Cardiac muscle cell (in vitro differentiated cells and primary cell): ENCODE data around the gene ZSCAN22. TPM values are rescaled to one million over a fixed set of nuclear protein-coding genes. Genes with fewer than 3 reads are reported as not detected.

Experiments used
- DNase-seq, 2 donors: peaks; one replicate each; pipeline versions ENCODE4 v3.0.0 to v3.0.0-alpha.2; 2010 to 2017; ENCODE audit warnings: low read depth in 1 of 2, low spot score in 1 of 2
- H3K27ac ChIP-seq: fragments of 200-600 bp; sonication (generic); 2 replicates; pipeline ENCODE4 v1.5.1; 2016
- H3K27me3 ChIP-seq: fragments of 200-600 bp; sonication (generic); 2 replicates; pipeline ENCODE4 v1.6.0; 2016; ENCODE audit warnings: control low read depth
- H3K36me3 ChIP-seq: fragments of 200-600 bp; sonication (generic); 2 replicates; pipeline ENCODE4 v1.5.1; 2016; ENCODE audit warnings: control low read depth
- H3K4me1 ChIP-seq: fragments of 200-600 bp; sonication (generic); 2 replicates; pipeline ENCODE4 v1.8.1; 2017; ENCODE audit warnings: low read depth, mild to moderate bottlenecking, mixed run types
- H3K4me3 ChIP-seq: fragments of 200-600 bp; sonication (generic); 2 replicates; pipeline ENCODE4 v1.5.1; 2016; ENCODE audit warnings: mild to moderate bottlenecking
- H3K9me3 ChIP-seq: fragments of 200-600 bp; sonication (generic); 2 replicates; pipeline ENCODE4 v1.5.1; 2017; ENCODE audit warnings: low read depth, mild to moderate bottlenecking, control low read depth
- polyA plus RNA-seq: library from polyadenylated mRNA; unstranded; fragments of >200 nt; fragmentation: Nextera tagmentation; extraction: Ambion mirVana; gene quantifications from 2 replicates; pipeline ENCODE4 v1.2.1, GENCODE V29; 2016
- total RNA-seq: library from RNA; depleted of rRNA; stranded (reverse); fragments of >200 nt; gene quantifications from 2 replicates; pipeline ENCODE4 v1.2.3, GENCODE V29; 2016
- TF ChIP-seq, protein P1 (sequence below): IDR thresholded peaks from 2 replicates; pipeline ENCODE4 v1.5.1; 2012; ENCODE audit warnings: low read depth, mild to moderate bottlenecking, low read length

Gene ZSCAN22
- total and polyA plus RNA-seq, 2 experiments from 2014 or later = 2.5 to 4.2 TPM

DNA sequence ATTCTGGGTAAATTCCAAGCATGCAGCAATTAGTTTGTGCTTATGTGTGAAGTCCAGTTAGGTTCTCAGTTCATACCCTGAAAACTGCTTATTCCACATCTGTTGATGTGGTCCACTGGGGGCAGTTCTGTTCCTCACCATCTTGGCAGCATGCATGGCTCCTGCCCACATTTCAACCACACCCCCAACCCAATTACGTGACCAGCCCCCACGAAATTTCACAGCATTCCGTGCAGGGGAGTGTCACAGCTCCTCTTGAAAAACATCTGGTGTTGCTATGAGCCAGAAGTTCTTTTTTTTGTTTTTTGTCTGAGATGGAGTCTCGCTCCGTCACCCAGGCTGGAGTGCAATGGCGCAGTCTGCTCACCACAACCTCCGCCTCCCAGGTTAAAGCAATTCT, 30.7 kb upstream of the ZSCAN22 start:
- H3K27me3 ChIP-seq = no peaks in the 10 kb centered on the region
- H3K36me3 ChIP-seq = peaks cover 51% of the 10 kb centered on the region
- H3K4me1 ChIP-seq = no peaks in the 10 kb centered on the region
- H3K4me3 ChIP-seq = no peak overlapping the region
- peak in 1 of 2 donors; percentile 5 for DNase-seq
- H3K27ac ChIP-seq = no peak overlapping the region
- TF ChIP-seq, protein P1, sequence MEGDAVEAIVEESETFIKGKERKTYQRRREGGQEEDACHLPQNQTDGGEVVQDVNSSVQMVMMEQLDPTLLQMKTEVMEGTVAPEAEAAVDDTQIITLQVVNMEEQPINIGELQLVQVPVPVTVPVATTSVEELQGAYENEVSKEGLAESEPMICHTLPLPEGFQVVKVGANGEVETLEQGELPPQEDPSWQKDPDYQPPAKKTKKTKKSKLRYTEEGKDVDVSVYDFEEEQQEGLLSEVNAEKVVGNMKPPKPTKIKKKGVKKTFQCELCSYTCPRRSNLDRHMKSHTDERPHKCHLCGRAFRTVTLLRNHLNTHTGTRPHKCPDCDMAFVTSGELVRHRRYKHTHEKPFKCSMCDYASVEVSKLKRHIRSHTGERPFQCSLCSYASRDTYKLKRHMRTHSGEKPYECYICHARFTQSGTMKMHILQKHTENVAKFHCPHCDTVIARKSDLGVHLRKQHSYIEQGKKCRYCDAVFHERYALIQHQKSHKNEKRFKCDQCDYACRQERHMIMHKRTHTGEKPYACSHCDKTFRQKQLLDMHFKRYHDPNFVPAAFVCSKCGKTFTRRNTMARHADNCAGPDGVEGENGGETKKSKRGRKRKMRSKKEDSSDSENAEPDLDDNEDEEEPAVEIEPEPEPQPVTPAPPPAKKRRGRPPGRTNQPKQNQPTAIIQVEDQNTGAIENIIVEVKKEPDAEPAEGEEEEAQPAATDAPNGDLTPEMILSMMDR = no peak
- H3K9me3 ChIP-seq = no peaks in the 10 kb centered on the region

DNA sequence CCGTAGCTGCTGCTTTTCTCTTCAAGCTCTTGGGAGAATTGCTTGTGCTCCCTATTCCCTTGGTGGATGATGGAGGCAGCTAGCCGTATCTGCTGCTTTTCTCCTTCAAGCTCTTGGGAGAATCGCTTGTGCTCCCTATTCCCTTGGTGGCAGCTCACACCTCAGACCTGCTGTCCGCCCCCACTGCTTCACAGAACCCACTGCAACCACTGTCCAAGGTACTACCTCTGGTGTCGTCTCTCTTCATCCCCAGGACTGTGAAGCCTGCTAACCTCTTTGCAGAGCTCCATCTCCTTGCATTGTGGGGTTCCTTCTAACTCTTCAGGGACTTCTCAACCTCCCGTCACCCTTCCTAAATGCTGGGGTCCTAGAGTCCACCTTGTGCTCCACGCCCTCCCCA, 26.2 kb upstream of the ZSCAN22 start:
- H3K9me3 ChIP-seq = no peaks in the 10 kb centered on the region
- H3K27ac ChIP-seq = no peak overlapping the region
- no peaks in the 10 kb centered on the region for H3K27me3 ChIP-seq
- no peak overlapping the region for H3K4me3 ChIP-seq
- TF ChIP-seq, protein P1 = no peak
- H3K36me3 ChIP-seq = peaks cover 20% of the 10 kb centered on the region
- no peaks in the 10 kb centered on the region for H3K4me1 ChIP-seq
- DNase-seq = no peak

DNA sequence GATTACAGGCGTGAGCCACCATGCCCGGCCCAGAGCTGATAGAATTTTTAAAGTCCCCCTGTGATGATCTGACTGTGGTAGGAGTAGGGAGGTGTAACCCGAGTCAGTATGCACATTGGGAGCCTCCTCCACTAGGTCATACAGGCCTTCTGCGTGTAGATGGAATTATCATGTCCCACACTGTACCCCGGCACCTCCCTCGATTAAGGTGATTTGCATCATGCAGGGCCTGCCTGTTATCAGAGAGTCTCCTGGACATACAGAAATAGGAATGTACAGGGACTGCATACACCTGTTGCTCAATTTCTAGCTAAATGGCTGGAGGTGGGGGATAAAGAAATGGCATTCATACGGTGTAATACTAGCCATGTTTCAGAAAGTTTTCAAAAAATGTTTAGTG, 22.5 kb upstream of the ZSCAN22 start:
- Histone ChIP-seq H3K36me3 (peaks cover 16% of the 10 kb centered on the region), H3K4me1 (no peaks in the 10 kb centered on the region), H3K27me3 (no peaks in the 10 kb centered on the region), H3K27ac (peak overlapping the region; percentile 20), H3K4me3 (peak overlapping the region; percentile 87), H3K9me3 (no peaks in the 10 kb centered on the region)
- TF ChIP-seq, protein P1 = no peak
- no peak for DNase-seq

DNA sequence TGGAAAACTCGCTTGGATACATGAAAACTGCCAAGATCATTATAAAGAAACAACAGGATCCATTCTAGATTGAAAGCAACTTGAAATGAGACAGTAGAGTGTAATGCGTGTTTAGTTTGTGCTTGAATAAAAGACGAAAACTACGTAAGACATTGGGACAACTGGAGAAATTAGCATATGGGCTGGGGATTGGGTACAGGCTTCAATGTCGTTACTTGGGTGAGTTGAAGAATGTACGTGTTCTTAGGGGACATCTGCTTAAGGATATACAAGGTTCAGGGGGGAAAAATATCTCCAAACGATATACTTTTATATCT, 22.1 kb upstream of the ZSCAN22 start:
- H3K27me3 ChIP-seq = no peaks in the 10 kb centered on the region
- peak overlapping the region; percentile 87 for H3K4me3 ChIP-seq
- no peaks in the 10 kb centered on the region for H3K4me1 ChIP-seq
- TF ChIP-seq, protein P1 = no peak
- H3K36me3 ChIP-seq = peaks cover 16% of the 10 kb centered on the region
- H3K9me3 ChIP-seq = no peaks in the 10 kb centered on the region
- no peak for DNase-seq
- peak overlapping the region; percentile 20 for H3K27ac ChIP-seq

DNA sequence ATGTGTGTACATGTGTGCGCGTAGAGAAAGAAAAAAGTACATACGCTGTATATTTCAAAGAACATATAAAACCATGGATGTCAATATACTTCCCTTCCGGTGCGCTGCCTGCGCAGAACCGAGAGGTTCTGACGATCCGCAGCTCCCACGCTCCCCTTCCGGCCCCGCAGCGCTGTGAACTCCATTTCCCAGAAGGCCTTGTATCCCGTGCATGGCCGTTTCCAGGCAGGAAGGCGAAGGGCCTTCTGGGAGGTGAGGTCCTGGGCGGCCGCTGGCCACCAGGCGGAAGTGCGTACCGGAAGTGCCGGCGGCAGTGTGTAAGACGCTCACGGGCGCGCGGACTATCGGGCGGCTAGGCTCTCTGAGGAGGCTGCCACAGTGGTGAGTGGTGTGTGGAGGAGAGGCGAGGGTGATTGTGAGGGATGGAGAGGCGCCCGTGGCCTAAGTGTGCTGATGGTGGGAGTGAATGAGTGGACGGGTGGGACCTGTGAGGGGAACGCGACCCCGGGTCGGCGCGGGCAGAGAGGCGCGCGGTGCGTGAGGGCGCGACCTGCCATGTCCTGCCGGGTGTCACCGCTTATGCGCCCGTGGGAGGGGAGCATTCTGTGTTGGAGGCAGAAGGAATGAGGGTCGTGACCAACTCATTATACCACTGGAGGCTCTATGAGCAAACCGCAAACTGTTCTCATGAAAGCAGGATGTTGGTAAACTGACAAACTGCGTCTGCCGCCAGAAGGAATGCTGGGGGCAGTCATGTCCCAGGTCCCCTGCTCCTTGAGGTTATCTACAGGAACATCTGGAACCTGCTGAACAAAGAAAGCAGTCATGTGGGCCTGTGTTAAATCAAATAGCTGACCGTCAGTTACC, 21.5 kb upstream of the ZSCAN22 start, which contains the start of gene ERVK3-1:
Gene ERVK3-1 (plus strand): TSS at position 313 of the 867 bp plus-strand sequence. CDS start 6,792 bp downstream, outside the sequence.
- peak within 1 kb of the TSS; percentile 87 for H3K4me3 ChIP-seq
- H3K4me1 ChIP-seq = no peaks in the 10 kb centered on the region
- peaks cover 12% of the 10 kb centered on the region for H3K36me3 ChIP-seq
- H3K9me3 ChIP-seq = no peaks in the 10 kb centered on the region
- TF ChIP-seq, protein P1 = no peak
- peak within 1 kb of the TSS; percentile 78 for H3K27ac ChIP-seq
- H3K27me3 ChIP-seq = no peaks in the 10 kb centered on the region
- peak; percentile 98 to 99 for DNase-seq
